GM18951 (cell line): ENCODE measurements around the gene RNF13.

Experiments used
- POLR2A ChIP-seq: IDR thresholded peaks from 4 replicates; pipeline ENCODE4 v1.6.1; 2011; ENCODE audit warnings: mild to moderate bottlenecking; ENCODE audit not compliant: insufficient read length, insufficient read depth; ENCODE audit errors: extremely low read depth
- in situ Hi-C: fragments of 300-500 bp; cut with MboI; formaldehyde crosslinking; loops from one replicate; pipeline ENCODE4 v1.12.0; 2022; ENCODE audit warnings: low sequenced_read_pairs, mixed read lengths, inconsistent platforms; ENCODE audit not compliant: unreplicated experiment

Gene RNF13

GRCh38 chr3:149886957-149887356 is 73.9 kb downstream of the RNF13 start:
- in situ Hi-C loops: no loop called here

GRCh38 chr3:149891621-149892020 is 78.6 kb downstream of the RNF13 start:
- in situ Hi-C loops: no loop called here
- no peak for TF ChIP-seq POLR2A

More at GRCh38 chr3:149886957-149887356, 73.9 kb downstream of the RNF13 start:
- TF ChIP-seq POLR2A: no peak

GRCh38 chr3:149892371-149892770 is 79.4 kb downstream of the RNF13 start:
- no peak for TF ChIP-seq POLR2A
- in situ Hi-C loops: no loop called here

GRCh38 chr3:149894205-149894604 is 81.2 kb downstream of the RNF13 start:
- in situ Hi-C loops: no loop called here
- no peak for TF ChIP-seq POLR2A

GRCh38 chr3:149895339-149895738 is 82.3 kb downstream of the RNF13 start:
- no peak for TF ChIP-seq POLR2A
- in situ Hi-C loops: no loop called here

- TF ChIP-seq POLR2A: no peak
- in situ Hi-C loops: no loop called here
These were observed 82.8 kb downstream of the RNF13 start for GRCh38 chr3:149895769-149896168.

GRCh38 chr3:149898771-149899170 is 85.8 kb downstream of the RNF13 start:
- TF ChIP-seq POLR2A: no peak
- in situ Hi-C loops: no loop called here

GRCh38 chr3:149900322-149900721 is 87.3 kb downstream of the RNF13 start:
- TF ChIP-seq POLR2A: no peak
- in situ Hi-C loops: no loop called here

GRCh38 chr3:149901770-149902169 is 88.8 kb downstream of the RNF13 start:
- in situ Hi-C loops: no loop called here
- no peak for TF ChIP-seq POLR2A

GRCh38 chr3:149902498-149903139 is 89.6 kb downstream of the RNF13 start:
- no peak for TF ChIP-seq POLR2A
- in situ Hi-C loops: no loop called here

GRCh38 chr3:149906036-149906435 is 93.0 kb downstream of the RNF13 start:
- in situ Hi-C loops: no loop called here
- TF ChIP-seq POLR2A: no peak

- in situ Hi-C loops: no loop called here
- no peak for TF ChIP-seq POLR2A
These were observed 95.5 kb downstream of the RNF13 start for GRCh38 chr3:149908424-149908957.

GRCh38 chr3:149909923-149910322 is 96.9 kb downstream of the RNF13 start:
- TF ChIP-seq POLR2A: no peak
- in situ Hi-C loops: no loop called here

GRCh38 chr3:149917124-149917667 is 104.2 kb downstream of the RNF13 start:
- in situ Hi-C loops: no loop called here
- TF ChIP-seq POLR2A: no peak
